GM19395 (cell line): Measurements from ENCODE around the gene RBM45.
"Not testable (repeated sequence)": the region's sequence is repeated elsewhere in the genome, so short reads cannot be mapped to it uniquely, and the experiment has no call there.

Source experiments
- ATAC-seq: cut with Tn5 transposase; IDR thresholded peaks from one replicate; pipeline ENCODE4 v1.9.1; 2021; ENCODE audit warnings: mild to moderate bottlenecking, moderate library complexity; ENCODE audit not compliant: unreplicated experiment

The RBM45 gene

GRCh38 chr2:178112202-178113152 is at the start of gene RBM45:
Gene RBM45, plus strand, starts transcription at chr2:178112437. Its CDS starts 110 bp downstream, at chr2:178112547.
- peak; percentile 89 for ATAC-seq

- no peak for ATAC-seq
Measured at GRCh38 chr2:178066324-178066723, 45.9 kb upstream of the RBM45 start.

- no peak for ATAC-seq
Measured at GRCh38 chr2:178066890-178067669, 45.2 kb upstream of the RBM45 start.

GRCh38 chr2:178068823-178069454 is 43.3 kb upstream of the RBM45 start:
- ATAC-seq: no peak

GRCh38 chr2:178069551-178069950 is 42.7 kb upstream of the RBM45 start:
- no peak for ATAC-seq

- ATAC-seq: no peak
Measured at GRCh38 chr2:178070824-178071223, 41.4 kb upstream of the RBM45 start.

- ATAC-seq: no peak
Measured at GRCh38 chr2:178072000-178072382, 40.2 kb upstream of the RBM45 start.

GRCh38 chr2:178072383-178073301 is 39.6 kb upstream of the RBM45 start, which contains the start of gene PDE11A:
Gene PDE11A, minus strand, starts transcription at chr2:178072777. Its CDS starts 340 bp downstream, at chr2:178072437.
- ATAC-seq: no peak

GRCh38 chr2:178074123-178075005 is 37.9 kb upstream of the RBM45 start:
- no peak for ATAC-seq

GRCh38 chr2:178075006-178075326 is 37.3 kb upstream of the RBM45 start:
- no peak for ATAC-seq

GRCh38 chr2:178076130-178076529 is 36.1 kb upstream of the RBM45 start:
- no peak for ATAC-seq

GRCh38 chr2:178079279-178079678 is 33.0 kb upstream of the RBM45 start:
- ATAC-seq: not testable (repeated sequence)

GRCh38 chr2:178082408-178083045 is 29.7 kb upstream of the RBM45 start:
- no peak for ATAC-seq

GRCh38 chr2:178084273-178084672 is 28.0 kb upstream of the RBM45 start:
- ATAC-seq: no peak

- no peak for ATAC-seq
Measured at GRCh38 chr2:178088774-178089270, 23.4 kb upstream of the RBM45 start.

- ATAC-seq: no peak
Measured at GRCh38 chr2:178093471-178093870, 18.8 kb upstream of the RBM45 start.

GRCh38 chr2:178101321-178102079 is 10.7 kb upstream of the RBM45 start:
- no peak for ATAC-seq

GRCh38 chr2:178105566-178105965 is 6.7 kb upstream of the RBM45 start:
- no peak for ATAC-seq
